Activated B cell treated with CpG ODN at 0.5 μM for 24 hours (primary cell): Measurements from ENCODE around the gene NNMT. TPM values are rescaled to one million over a fixed set of nuclear protein-coding genes. Genes with fewer than 3 reads are reported as not detected.

Experiments
- ATAC-seq: fragments of 200-7000 bp; cut with Tn5 transposase; one replicate; pipeline ENCODE4 v1.10.0; 2021; ENCODE audit warnings: low read depth, mild to moderate bottlenecking, moderate library complexity
- CTCF ChIA-PET: fragments of 350-600 bp; sonication (Branson Sonifier 250); formaldehyde crosslinking; loops from one replicate; lab custom pipeline; 2021; ENCODE audit warnings: antibody characterized with exemption; lab: Charles Lee
- POLR2A ChIA-PET: fragments of 350-600 bp; sonication (Branson Sonifier 250); formaldehyde crosslinking; loops from one replicate; lab custom pipeline; 2021; ENCODE audit warnings: antibody characterized with exemption; lab: Charles Lee
- DNase-seq: peaks from one replicate; pipeline ENCODE4 v3.0.0; 2022
- H3K27ac Mint-ChIP-seq: one replicate; pipeline ENCODE4 v1.8.0; 2020; ENCODE audit warnings: mixed read lengths
- H3K27me3 Mint-ChIP-seq: one replicate; pipeline ENCODE4 v1.8.0; 2021; ENCODE audit warnings: mixed read lengths
- H3K36me3 Mint-ChIP-seq: one replicate; pipeline ENCODE4 v1.8.0; 2021; ENCODE audit warnings: low read depth, mixed read lengths
- H3K4me1 Mint-ChIP-seq: one replicate; pipeline ENCODE4 v1.8.0; 2021; ENCODE audit warnings: mixed read lengths
- H3K4me3 Mint-ChIP-seq: one replicate; pipeline ENCODE4 v1.8.0; 2020; ENCODE audit warnings: mild to moderate bottlenecking, mixed read lengths
- H3K9me3 Mint-ChIP-seq: one replicate; pipeline ENCODE4 v1.8.0; 2020; ENCODE audit warnings: mixed read lengths
- CTCF ChIP-seq: fragments of 200-600 bp; IDR thresholded peaks from one replicate; pipeline ENCODE4 v1.8.0; 2022; ENCODE audit warnings: antibody characterized with exemption, mild to moderate bottlenecking
- intact Hi-C: fragments of 100-400 bp; cut with micrococcal nuclease; formaldehyde crosslinking; loops from one replicate; pipeline ENCODE4 v1.15.1; 2024
- total RNA-seq: library from RNA; stranded (reverse); gene quantifications from 2 replicates; pipeline ENCODE4 v1.2.3, GENCODE V29; 2022

Gene NNMT
- total RNA-seq, 1 donor from 2014 or later = not detected

- intact Hi-C loops = no loop called here
- peaks cover 37% of the 10 kb centered on the region for H3K27me3 Mint-ChIP-seq
- no peaks in the 10 kb centered on the region for H3K4me1 Mint-ChIP-seq
- ATAC-seq (no peak), DNase-seq (no peak)
- TF ChIP-seq CTCF = no peak
- no peak overlapping the region for H3K27ac Mint-ChIP-seq
- ChIA-PET CTCF (no interaction called here), POLR2A (no interaction called here)
- no peak overlapping the region for H3K4me3 Mint-ChIP-seq
- H3K36me3 Mint-ChIP-seq = no peaks in the 10 kb centered on the region
- no peaks in the 10 kb centered on the region for H3K9me3 Mint-ChIP-seq
Observed at GRCh38 chr11:114318361-114318760, 22.2 kb downstream of the NNMT start.

GRCh38 chr11:114319716-114320328 is 23.6 kb downstream of the NNMT start:
- no peak overlapping the region for H3K27ac Mint-ChIP-seq
- H3K4me1 Mint-ChIP-seq = no peaks in the 10 kb centered on the region
- no peak for DNase-seq
- no peak for TF ChIP-seq CTCF
- H3K9me3 Mint-ChIP-seq = peaks cover 6% of the 10 kb centered on the region
- H3K36me3 Mint-ChIP-seq = no peaks in the 10 kb centered on the region
- no peak overlapping the region for H3K4me3 Mint-ChIP-seq
- ChIA-PET POLR2A (no interaction called here), CTCF (no interaction called here)
- peaks cover 36% of the 10 kb centered on the region for H3K27me3 Mint-ChIP-seq
- ATAC-seq = no peak
- intact Hi-C loops = no loop called here

- no peak for ATAC-seq
- H3K4me1 Mint-ChIP-seq = no peaks in the 10 kb centered on the region
- H3K27me3 Mint-ChIP-seq = peaks cover 26% of the 10 kb centered on the region
- DNase-seq = no peak
- CTCF ChIA-PET = no interaction called here
- no peak overlapping the region for H3K4me3 Mint-ChIP-seq
- no peak for TF ChIP-seq CTCF
- intact Hi-C loops = no loop called here
- POLR2A ChIA-PET = no interaction called here
- H3K27ac Mint-ChIP-seq = no peak overlapping the region
- H3K36me3 Mint-ChIP-seq = no peaks in the 10 kb centered on the region
- peaks cover 6% of the 10 kb centered on the region for H3K9me3 Mint-ChIP-seq
Observed at GRCh38 chr11:114321621-114322257, 25.5 kb downstream of the NNMT start.

- no peak for ATAC-seq
- no peak overlapping the region for H3K27ac Mint-ChIP-seq
- H3K9me3 Mint-ChIP-seq = peaks cover 6% of the 10 kb centered on the region
- intact Hi-C loops = no loop called here
- TF ChIP-seq CTCF = no peak
- no peaks in the 10 kb centered on the region for H3K36me3 Mint-ChIP-seq
- peaks cover 22% of the 10 kb centered on the region for H3K27me3 Mint-ChIP-seq
- POLR2A ChIA-PET = no interaction called here
- DNase-seq = no peak
- no peak overlapping the region for H3K4me3 Mint-ChIP-seq
- CTCF ChIA-PET = no interaction called here
- no peaks in the 10 kb centered on the region for H3K4me1 Mint-ChIP-seq
Observed at GRCh38 chr11:114322934-114323333, 26.7 kb downstream of the NNMT start.

- Mint-ChIP-seq H3K4me3 (no peak overlapping the region), H3K36me3 (peaks cover 2% of the 10 kb centered on the region), H3K4me1 (no peaks in the 10 kb centered on the region), H3K27ac (no peak overlapping the region), H3K9me3 (peaks cover 14% of the 10 kb centered on the region), H3K27me3 (peaks cover 25% of the 10 kb centered on the region)
- POLR2A ChIA-PET = no interaction called here
- no peak for ATAC-seq
- intact Hi-C loops = no loop called here
- CTCF ChIA-PET = no interaction called here
- no peak for TF ChIP-seq CTCF
- no peak for DNase-seq
Observed at GRCh38 chr11:114326151-114326550, 30.0 kb downstream of the NNMT start.
